Loucy (cell line): ENCODE data around the gene HELLS.
"Not testable (repeated sequence)": the region's sequence is repeated elsewhere in the genome, so short reads cannot be mapped to it uniquely, and the experiment has no call there.

Experiments
- H2AFZ ChIP-seq: fragments of 200-600 bp; sonication (generic); 2 replicates; pipeline ENCODE4 v1.6.0; 2016; ENCODE audit warnings: antibody characterized with exemption, mild to moderate bottlenecking, low read length, moderate library complexity
- H3F3A ChIP-seq: fragments of 200-600 bp; 2 replicates; pipeline ENCODE4 v1.6.0; 2016; ENCODE audit warnings: antibody characterized with exemption, low read depth, mild to moderate bottlenecking
- H3K27me3 ChIP-seq: fragments of 200-600 bp; sonication (generic); 2 replicates; pipeline ENCODE4 v1.6.1; 2014; ENCODE audit warnings: low read length, mild to moderate bottlenecking; ENCODE audit not compliant: insufficient read depth, poor library complexity, severe bottlenecking
- H3K36me3 ChIP-seq: fragments of 200-600 bp; sonication (generic); 2 replicates; pipeline ENCODE4 v1.6.1; 2016; ENCODE audit warnings: low read length; ENCODE audit not compliant: insufficient read depth
- H3K4me1 ChIP-seq: fragments of 200-600 bp; sonication (generic); 2 replicates; pipeline ENCODE4 v1.5.1; 2014; ENCODE audit warnings: low read length, mild to moderate bottlenecking; ENCODE audit not compliant: insufficient read depth, poor library complexity, severe bottlenecking
- H3K4me2 ChIP-seq: fragments of 200-600 bp; sonication (generic); 2 replicates; pipeline ENCODE4 v1.6.0; 2014; ENCODE audit warnings: antibody characterized with exemption, low read length, low read depth, mild to moderate bottlenecking; ENCODE audit not compliant: poor library complexity, severe bottlenecking
- H3K4me3 ChIP-seq: fragments of 200-600 bp; sonication (generic); 2 replicates; pipeline ENCODE4 v1.5.1; 2014; ENCODE audit warnings: low read length, mild to moderate bottlenecking, mixed read lengths; ENCODE audit not compliant: poor library complexity, severe bottlenecking
- H3K79me2 ChIP-seq: fragments of 200-600 bp; sonication (generic); 2 replicates; pipeline ENCODE4 v1.6.1; 2014; ENCODE audit warnings: low read length; ENCODE audit not compliant: insufficient read depth
- H3K9ac ChIP-seq: fragments of 200-600 bp; sonication (generic); 2 replicates; pipeline ENCODE4 v1.6.0; 2014; ENCODE audit warnings: mild to moderate bottlenecking, low read depth, low read length, moderate library complexity; ENCODE audit not compliant: poor library complexity, severe bottlenecking
- H3K9me2 ChIP-seq: fragments of 200-600 bp; sonication (generic); replicated peaks from 2 replicates; pipeline ENCODE4 v1.6.1; 2016; ENCODE audit warnings: low read depth, low read length, mixed read lengths
- H3K9me3 ChIP-seq: fragments of 200-600 bp; sonication (generic); 2 replicates; pipeline ENCODE4 v1.6.1; 2014; ENCODE audit warnings: mild to moderate bottlenecking, antibody characterized with exemption, low read length, low read depth; ENCODE audit not compliant: insufficient read depth
- H4K20me1 ChIP-seq: fragments of 200-600 bp; sonication (generic); 2 replicates; pipeline ENCODE4 v1.6.0; 2014; ENCODE audit warnings: antibody characterized with exemption, low read length, mild to moderate bottlenecking; ENCODE audit not compliant: insufficient read depth, poor library complexity, severe bottlenecking
- EZH2phosphoT487 ChIP-seq: fragments of 200-600 bp; IDR thresholded peaks from 2 replicates; pipeline ENCODE4 v1.6.1; 2018; ENCODE audit warnings: antibody characterized with exemption, mild to moderate bottlenecking, moderate library complexity, borderline replicate concordance
- TF ChIP-seq, protein P1 (sequence below): fragments of 200-600 bp; sonication (generic); conservative IDR thresholded peaks from 2 replicates; pipeline ENCODE4 v1.5.1; 2014; ENCODE audit warnings: mild to moderate bottlenecking, antibody characterized with exemption, low read length

HELLS gene

DNA sequence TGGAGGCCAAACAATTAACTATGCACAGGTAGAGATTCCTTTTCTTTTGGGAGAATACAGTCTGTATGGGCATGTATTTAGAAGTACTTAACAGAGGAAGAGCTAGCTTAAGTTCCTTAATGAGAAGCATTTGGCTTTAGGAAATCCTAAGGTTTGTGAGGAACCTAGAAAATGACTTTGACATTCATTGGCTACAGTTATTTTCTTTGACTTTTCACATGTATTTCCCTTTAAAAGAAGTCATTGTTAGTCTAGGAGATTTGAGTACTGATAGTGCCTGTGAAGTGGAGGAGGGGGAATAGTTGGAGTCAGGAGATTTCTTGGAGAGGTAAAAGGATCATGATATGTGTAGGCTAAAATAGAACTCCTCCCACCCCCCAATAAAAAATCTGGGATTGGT lies 3.6 kb downstream of the HELLS start:
- Histone ChIP-seq H3K4me3 (peak overlapping the region; percentile 84), H4K20me1 (peaks cover 47% of the 10 kb centered on the region), H3K4me2 (peak overlapping the region; percentile 84), H3K9ac (no peak overlapping the region), H3K9me2 (no peaks in the 10 kb centered on the region), H3K79me2 (peaks cover 80% of the 10 kb centered on the region), H3K4me1 (peaks cover 35% of the 10 kb centered on the region), H3K9me3 (no peaks in the 10 kb centered on the region), H3K27me3 (no peaks in the 10 kb centered on the region), H2AFZ (no peak overlapping the region), H3F3A (no peaks in the 10 kb centered on the region), H3K36me3 (peaks cover 10% of the 10 kb centered on the region)
- TF ChIP-seq, protein P1, sequence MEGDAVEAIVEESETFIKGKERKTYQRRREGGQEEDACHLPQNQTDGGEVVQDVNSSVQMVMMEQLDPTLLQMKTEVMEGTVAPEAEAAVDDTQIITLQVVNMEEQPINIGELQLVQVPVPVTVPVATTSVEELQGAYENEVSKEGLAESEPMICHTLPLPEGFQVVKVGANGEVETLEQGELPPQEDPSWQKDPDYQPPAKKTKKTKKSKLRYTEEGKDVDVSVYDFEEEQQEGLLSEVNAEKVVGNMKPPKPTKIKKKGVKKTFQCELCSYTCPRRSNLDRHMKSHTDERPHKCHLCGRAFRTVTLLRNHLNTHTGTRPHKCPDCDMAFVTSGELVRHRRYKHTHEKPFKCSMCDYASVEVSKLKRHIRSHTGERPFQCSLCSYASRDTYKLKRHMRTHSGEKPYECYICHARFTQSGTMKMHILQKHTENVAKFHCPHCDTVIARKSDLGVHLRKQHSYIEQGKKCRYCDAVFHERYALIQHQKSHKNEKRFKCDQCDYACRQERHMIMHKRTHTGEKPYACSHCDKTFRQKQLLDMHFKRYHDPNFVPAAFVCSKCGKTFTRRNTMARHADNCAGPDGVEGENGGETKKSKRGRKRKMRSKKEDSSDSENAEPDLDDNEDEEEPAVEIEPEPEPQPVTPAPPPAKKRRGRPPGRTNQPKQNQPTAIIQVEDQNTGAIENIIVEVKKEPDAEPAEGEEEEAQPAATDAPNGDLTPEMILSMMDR = no peak
- no peak for TF ChIP-seq EZH2phosphoT487

DNA sequence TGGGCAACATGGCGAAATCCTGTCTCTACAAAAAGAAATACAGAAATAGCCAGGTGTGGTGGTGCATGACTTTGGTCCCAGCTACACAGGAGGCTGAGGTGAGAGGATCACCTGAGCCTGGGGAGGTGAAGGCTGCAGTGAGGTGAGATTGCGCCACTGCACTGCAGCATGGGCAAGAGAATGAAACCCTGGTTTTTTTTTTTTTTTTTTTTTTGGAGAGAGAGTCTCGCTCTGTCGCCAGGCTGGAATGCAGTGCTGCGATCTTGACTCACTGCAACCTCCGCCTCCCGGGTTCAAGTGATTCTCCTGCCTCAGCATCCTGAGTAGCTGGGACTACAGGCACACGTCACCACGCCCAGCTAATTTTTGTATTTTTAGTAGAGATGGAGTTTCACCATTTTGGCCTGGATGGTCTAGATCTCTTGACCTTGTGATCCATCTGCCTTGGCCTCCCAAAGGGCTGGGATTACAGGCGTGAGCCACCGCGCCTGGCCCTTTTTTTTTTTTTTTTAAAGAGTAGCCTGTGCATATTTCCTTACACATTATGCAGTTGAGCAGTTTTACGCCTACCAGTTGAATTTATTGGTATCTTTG lies 22.2 kb downstream of the HELLS start:
- H3K9ac ChIP-seq, H3K9me3 ChIP-seq: not testable (repeated sequence)

DNA sequence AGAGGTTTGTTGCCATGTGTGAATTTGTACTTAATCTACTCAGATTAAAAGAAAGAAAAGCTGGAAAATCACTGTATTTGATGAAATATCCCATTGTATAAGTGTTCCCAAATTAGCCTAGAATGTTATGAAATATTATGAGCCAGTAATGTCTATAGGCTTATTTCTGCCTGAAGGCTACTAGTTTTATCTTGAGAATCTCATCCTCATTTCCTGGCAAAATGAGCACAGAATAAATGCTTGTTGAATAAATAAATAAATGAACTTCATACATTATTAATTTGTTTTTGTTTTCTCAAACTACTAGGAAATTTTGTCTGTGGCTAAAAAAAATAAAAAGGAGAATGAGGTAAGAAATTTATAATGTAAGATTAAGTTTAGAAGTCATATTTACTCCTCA lies 25.5 kb downstream of the HELLS start:
- Histone ChIP-seq H3K27me3 (no peaks in the 10 kb centered on the region), H3K4me1 (no peaks in the 10 kb centered on the region), H3F3A (no peaks in the 10 kb centered on the region), H3K4me2 (no peak overlapping the region), H4K20me1 (no peaks in the 10 kb centered on the region), H3K79me2 (no peaks in the 10 kb centered on the region), H3K9me2 (no peaks in the 10 kb centered on the region), H3K4me3 (no peak overlapping the region), H2AFZ (no peak overlapping the region), H3K9me3 (no peaks in the 10 kb centered on the region), H3K36me3 (peaks cover 66% of the 10 kb centered on the region), H3K9ac (no peak overlapping the region)
- TF ChIP-seq, protein P1 = no peak
- TF ChIP-seq EZH2phosphoT487 = no peak

More for the DNA sequence above, 22.2 kb downstream of the HELLS start:
- not testable (repeated sequence) for H3K4me1 ChIP-seq, H3K9me2 ChIP-seq, H4K20me1 ChIP-seq, H3K79me2 ChIP-seq, H3K4me2 ChIP-seq, H3F3A ChIP-seq, H2AFZ ChIP-seq, H3K27me3 ChIP-seq, H3K4me3 ChIP-seq
- peaks cover 83% of the 10 kb centered on the region for H3K36me3 ChIP-seq

DNA sequence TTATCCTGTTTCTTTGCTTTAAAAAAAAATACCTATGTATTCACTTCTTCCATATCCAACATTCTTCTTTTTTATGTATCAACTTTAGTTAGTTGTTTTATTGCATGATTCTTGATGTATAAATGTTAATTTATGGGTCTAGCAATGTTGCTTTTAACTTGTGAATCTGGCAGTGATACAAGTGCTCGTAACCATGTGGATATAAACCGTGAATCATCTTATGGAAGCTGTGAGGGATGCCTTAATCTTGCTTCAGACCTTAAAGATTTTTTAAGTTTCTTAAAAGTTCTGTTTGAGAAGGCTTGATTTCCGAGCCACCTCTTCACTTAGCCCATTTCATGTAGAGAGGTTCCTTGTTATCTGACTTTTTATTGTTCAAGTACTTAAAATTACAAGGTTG lies 25.9 kb downstream of the HELLS start:
- Histone ChIP-seq H3K4me1 (no peaks in the 10 kb centered on the region), H3K9ac (no peak overlapping the region), H3F3A (no peaks in the 10 kb centered on the region), H4K20me1 (no peaks in the 10 kb centered on the region), H3K27me3 (no peaks in the 10 kb centered on the region), H3K9me3 (no peaks in the 10 kb centered on the region), H3K79me2 (no peaks in the 10 kb centered on the region), H3K36me3 (peaks cover 62% of the 10 kb centered on the region), H2AFZ (no peak overlapping the region), H3K4me3 (no peak overlapping the region), H3K4me2 (no peak overlapping the region), H3K9me2 (no peaks in the 10 kb centered on the region)
- TF ChIP-seq EZH2phosphoT487 = no peak
- TF ChIP-seq, protein P1 = no peak
